ENCODE data around the gene LRRIQ4.

The LRRIQ4 gene

DNA sequence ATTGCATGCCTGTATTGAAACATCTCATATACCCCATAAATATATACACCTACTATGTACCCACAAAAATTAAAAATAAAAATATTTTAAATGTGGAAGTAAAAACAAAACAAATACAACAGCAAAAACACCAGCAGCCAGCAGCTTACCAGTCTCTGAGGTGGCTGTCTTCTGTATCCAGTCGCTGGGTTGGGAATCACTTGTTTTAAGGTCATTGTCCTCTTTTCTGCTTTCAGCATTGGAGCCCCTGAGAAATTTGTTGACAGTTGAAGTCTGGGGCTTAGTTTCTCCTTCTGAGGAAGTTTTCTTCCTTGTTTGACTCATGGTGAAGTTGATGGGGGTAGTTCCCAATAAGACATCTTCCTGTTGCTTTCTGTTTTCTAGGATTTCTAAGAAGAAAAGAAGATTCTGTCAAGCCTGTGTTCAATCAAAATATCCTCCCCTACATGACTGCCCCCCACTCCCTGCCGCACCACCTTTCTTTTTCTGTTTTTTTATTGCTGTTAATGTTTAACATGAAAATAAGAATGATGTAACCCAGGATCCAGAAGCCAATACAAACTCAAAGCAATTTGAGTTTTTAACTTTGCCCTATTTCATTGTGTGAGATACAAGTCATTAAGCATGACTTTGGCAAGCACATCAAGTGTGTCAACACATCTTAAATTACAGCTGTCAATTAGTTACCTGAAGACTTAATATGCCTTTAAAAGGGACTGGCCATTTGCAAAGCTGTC, 57.0 kb downstream of the LRRIQ4 start, which contains the start of gene LRRC31:
TSS of gene LRRC31 (minus strand) at position 452 of the 737 bp plus-strand sequence. CDS start at position 324, 128 bp downstream.
- Histone ChIP-seq H3K4me3 (ENCODE audit: low read length) (peak within 1 kb of the TSS; percentile 30), H3K27me3 (ENCODE audit: control insufficient read depth, insufficient read depth, low read length) (no peaks in the 10 kb centered on the region), H3K9ac (ENCODE audit: low read length) (no peak within 1 kb of the TSS), H3K4me1 (ENCODE audit: control insufficient read depth, insufficient read depth, low read length) (no peaks in the 10 kb centered on the region), H3K27ac (ENCODE audit: low read depth, low read length) (no peak within 1 kb of the TSS), H3K36me3 (ENCODE audit: control insufficient read depth, insufficient read depth, low read length) (no peaks in the 10 kb centered on the region)

DNA sequence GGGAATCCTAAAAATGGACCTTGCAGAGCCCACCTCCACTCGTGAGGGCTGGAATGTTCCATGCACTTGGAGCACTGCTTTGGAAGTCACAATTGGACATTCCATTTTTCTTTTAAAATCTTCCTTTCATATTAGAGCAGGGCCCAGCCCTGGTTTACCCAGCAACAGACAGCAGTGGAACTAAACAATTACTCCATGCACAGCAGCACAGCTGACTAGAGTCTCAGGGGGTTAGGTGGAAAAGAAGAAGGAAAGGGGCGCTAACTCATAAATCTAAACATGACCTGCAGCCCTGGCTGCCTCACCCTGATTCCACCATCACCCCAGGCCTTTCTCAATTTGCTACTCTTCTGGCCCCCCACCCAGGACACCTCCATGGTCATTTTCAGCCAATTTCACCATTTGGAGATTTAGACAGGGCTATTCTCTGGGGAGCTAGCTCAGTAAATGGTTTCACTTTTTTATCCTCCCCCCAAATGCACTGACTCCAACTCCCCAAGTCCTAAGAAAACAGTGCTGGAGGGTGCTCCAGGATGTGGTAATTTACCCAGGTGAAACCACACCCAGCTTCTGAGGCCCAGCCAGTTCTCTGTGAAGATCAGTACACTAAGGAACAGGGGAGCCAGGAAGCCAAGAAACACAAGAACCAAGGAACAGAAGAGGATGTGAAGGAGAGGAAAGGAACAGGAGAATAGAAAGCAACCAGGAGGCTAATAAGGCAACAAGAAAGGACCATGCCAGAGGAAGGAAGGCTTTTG, 58.6 kb downstream of the LRRIQ4 start:
- Histone ChIP-seq H3K27me3 (ENCODE audit: control insufficient read depth, insufficient read depth, low read length) (no peaks in the 10 kb centered on the region), H3K36me3 (ENCODE audit: control insufficient read depth, insufficient read depth, low read length) (no peaks in the 10 kb centered on the region), H3K9ac (ENCODE audit: low read length) (no peak overlapping the region), H3K4me1 (ENCODE audit: control insufficient read depth, insufficient read depth, low read length) (no peaks in the 10 kb centered on the region), H3K27ac (ENCODE audit: low read depth, low read length) (no peak overlapping the region), H3K4me3 (ENCODE audit: low read length) (no peak overlapping the region)

- Histone ChIP-seq H3K36me3 (ENCODE audit: control insufficient read depth, insufficient read depth, low read length) (no peaks in the 10 kb centered on the region), H3K27me3 (ENCODE audit: control insufficient read depth, insufficient read depth, low read length) (no peaks in the 10 kb centered on the region), H3K9ac (ENCODE audit: low read length) (no peak overlapping the region), H3K4me3 (ENCODE audit: low read length) (no peak overlapping the region), H3K27ac (ENCODE audit: low read depth, low read length) (no peak overlapping the region), H3K4me1 (ENCODE audit: control insufficient read depth, insufficient read depth, low read length) (no peaks in the 10 kb centered on the region)
Observed at GRCh38 chr3:169879013-169879557, 66.4 kb downstream of the LRRIQ4 start.

DNA sequence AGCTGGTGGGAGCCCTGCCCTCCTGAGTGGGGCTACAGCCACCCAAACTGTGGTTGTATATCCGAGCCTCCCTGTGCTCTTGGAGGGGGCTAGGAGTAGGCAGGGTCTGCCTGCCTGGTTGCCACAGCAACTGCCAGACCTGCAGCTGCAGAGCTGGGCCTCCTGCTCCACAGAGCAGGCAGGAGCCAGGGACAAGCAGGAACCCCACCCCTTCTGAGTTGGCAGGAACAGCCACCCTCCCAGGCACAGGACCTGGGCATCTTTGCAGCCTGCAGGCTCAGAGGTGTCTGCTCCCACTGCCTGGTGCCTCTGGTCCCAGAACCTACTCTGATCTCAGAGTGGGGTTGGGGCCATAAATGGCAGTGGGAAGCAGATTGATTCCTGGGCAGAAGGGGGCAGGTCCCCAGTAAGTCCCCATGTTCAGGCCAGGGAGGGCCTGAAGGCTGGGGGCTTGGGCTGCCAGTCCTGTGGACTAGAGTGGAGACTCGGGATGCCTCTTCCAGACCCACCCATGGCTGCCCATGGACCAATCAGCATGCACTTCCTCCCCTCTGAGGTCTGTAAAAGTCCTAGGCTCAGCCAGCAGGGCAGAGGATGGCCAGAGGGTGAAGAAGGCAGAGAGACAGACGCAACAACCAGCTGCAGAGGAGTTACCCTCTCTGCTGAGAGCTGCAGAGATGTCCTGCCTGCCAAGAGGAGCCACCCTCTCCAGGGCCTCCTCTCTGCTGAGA, 67.3 kb downstream of the LRRIQ4 start:
- H3K27me3 ChIP-seq (ENCODE audit: control insufficient read depth, insufficient read depth, low read length): no peaks in the 10 kb centered on the region
- no peak overlapping the region for H3K4me3 ChIP-seq (ENCODE audit: low read length)
- no peak overlapping the region for H3K27ac ChIP-seq (ENCODE audit: low read depth, low read length)
- no peak overlapping the region for H3K9ac ChIP-seq (ENCODE audit: low read length)
- no peaks in the 10 kb centered on the region for H3K36me3 ChIP-seq (ENCODE audit: control insufficient read depth, insufficient read depth, low read length)
- H3K4me1 ChIP-seq (ENCODE audit: control insufficient read depth, insufficient read depth, low read length): no peaks in the 10 kb centered on the region

- no peak overlapping the region for H3K9ac ChIP-seq (ENCODE audit: low read length)
- no peak overlapping the region for H3K27ac ChIP-seq (ENCODE audit: low read depth, low read length)
- no peaks in the 10 kb centered on the region for H3K4me1 ChIP-seq (ENCODE audit: control insufficient read depth, insufficient read depth, low read length)
- H3K36me3 ChIP-seq (ENCODE audit: control insufficient read depth, insufficient read depth, low read length): no peaks in the 10 kb centered on the region
- no peak overlapping the region for H3K4me3 ChIP-seq (ENCODE audit: low read length)
- no peaks in the 10 kb centered on the region for H3K27me3 ChIP-seq (ENCODE audit: control insufficient read depth, insufficient read depth, low read length)
Observed at GRCh38 chr3:169880576-169881250, 68.0 kb downstream of the LRRIQ4 start.

- no peak overlapping the region for H3K9ac ChIP-seq (ENCODE audit: low read length)
- no peak overlapping the region for H3K4me3 ChIP-seq (ENCODE audit: low read length)
- H3K36me3 ChIP-seq (ENCODE audit: control insufficient read depth, insufficient read depth, low read length): no peaks in the 10 kb centered on the region
- H3K27me3 ChIP-seq (ENCODE audit: control insufficient read depth, insufficient read depth, low read length): no peaks in the 10 kb centered on the region
- H3K27ac ChIP-seq (ENCODE audit: low read depth, low read length): no peak overlapping the region
- H3K4me1 ChIP-seq (ENCODE audit: control insufficient read depth, insufficient read depth, low read length): no peaks in the 10 kb centered on the region
Observed at GRCh38 chr3:169886671-169887070, 74.0 kb downstream of the LRRIQ4 start.
